ENCODE data around the gene METTL16. TPM values are rescaled to one million over a fixed set of nuclear protein-coding genes. Genes with fewer than 3 reads are reported as not detected.
A peak's percentile ranks its signal among the peaks of the same experiment; 100 is the strongest.

METTL16 gene
- total RNA-seq, 1 donor from 2014 or later, result 44.9 TPM

DNA sequence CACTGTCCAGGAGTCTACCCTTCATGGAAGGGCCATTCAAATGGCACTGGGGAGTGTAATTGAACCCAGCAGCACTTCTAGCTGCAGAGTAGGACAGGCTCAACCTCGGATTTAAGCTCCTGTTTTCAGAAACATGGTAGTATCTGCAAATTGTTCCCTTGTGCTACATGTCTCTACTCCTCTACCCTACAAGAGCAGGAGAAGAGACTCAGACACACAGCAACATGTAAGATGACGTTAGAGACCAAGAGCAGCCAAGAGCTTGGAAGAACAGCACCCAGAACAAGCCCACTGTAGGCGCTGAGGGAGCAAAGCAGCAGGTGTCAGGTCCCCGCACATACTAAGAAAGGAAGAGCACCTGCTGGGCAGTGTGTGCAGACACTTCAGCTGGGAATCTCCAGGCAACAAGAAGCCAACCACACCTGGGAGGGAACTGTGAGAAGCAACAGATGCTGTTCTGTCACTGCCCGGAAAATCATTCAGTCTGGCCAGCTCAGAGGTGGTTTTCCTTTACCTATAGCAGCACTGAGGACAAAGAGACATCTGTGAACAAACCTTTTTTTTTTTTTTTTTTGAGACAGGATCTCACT is 75.3 kb downstream of the METTL16 start:
- no peaks in the 10 kb centered on the region for H3K9me3 Mint-ChIP-seq
- peaks cover 18% of the 10 kb centered on the region for H3K36me3 Mint-ChIP-seq (ENCODE audit: low read depth)
- peaks cover 51% of the 10 kb centered on the region for H3K4me1 Mint-ChIP-seq
- no peaks in the 10 kb centered on the region for H3K27me3 Mint-ChIP-seq (ENCODE audit: low read depth)
- TF ChIP-seq, protein P1, sequence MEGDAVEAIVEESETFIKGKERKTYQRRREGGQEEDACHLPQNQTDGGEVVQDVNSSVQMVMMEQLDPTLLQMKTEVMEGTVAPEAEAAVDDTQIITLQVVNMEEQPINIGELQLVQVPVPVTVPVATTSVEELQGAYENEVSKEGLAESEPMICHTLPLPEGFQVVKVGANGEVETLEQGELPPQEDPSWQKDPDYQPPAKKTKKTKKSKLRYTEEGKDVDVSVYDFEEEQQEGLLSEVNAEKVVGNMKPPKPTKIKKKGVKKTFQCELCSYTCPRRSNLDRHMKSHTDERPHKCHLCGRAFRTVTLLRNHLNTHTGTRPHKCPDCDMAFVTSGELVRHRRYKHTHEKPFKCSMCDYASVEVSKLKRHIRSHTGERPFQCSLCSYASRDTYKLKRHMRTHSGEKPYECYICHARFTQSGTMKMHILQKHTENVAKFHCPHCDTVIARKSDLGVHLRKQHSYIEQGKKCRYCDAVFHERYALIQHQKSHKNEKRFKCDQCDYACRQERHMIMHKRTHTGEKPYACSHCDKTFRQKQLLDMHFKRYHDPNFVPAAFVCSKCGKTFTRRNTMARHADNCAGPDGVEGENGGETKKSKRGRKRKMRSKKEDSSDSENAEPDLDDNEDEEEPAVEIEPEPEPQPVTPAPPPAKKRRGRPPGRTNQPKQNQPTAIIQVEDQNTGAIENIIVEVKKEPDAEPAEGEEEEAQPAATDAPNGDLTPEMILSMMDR (conservative IDR thresholded peaks at IDR 0.05), result no peak
- H3K27ac Mint-ChIP-seq (ENCODE audit: unreplicated experiment), result peak overlapping the region; percentile 98
- H3K4me3 Mint-ChIP-seq, result peak overlapping the region; percentile 79
- no peak for DNase-seq (ENCODE audit: low read depth, low spot score)

DNA sequence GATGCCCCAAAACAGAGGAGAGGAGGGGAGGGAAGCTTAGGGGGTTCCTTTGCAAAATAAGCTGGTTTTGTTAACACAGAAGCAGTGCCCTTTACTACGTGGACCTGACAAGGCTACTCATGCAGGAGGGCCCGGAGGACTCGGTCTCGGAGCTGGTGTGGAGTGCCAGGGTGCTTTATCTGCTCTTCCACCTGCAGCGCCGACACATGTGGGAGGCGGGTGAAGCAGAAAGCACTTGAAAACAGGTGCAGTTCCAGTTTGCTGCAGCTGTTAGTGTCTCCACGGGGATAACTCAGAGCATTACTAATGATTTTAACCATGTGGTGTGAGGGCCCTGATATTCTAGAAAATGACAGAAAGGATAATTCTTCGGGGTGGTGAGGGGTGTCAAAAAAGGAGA is 75.8 kb downstream of the METTL16 start:
- peak overlapping the region; percentile 98 for H3K27ac Mint-ChIP-seq (ENCODE audit: unreplicated experiment)

DNA sequence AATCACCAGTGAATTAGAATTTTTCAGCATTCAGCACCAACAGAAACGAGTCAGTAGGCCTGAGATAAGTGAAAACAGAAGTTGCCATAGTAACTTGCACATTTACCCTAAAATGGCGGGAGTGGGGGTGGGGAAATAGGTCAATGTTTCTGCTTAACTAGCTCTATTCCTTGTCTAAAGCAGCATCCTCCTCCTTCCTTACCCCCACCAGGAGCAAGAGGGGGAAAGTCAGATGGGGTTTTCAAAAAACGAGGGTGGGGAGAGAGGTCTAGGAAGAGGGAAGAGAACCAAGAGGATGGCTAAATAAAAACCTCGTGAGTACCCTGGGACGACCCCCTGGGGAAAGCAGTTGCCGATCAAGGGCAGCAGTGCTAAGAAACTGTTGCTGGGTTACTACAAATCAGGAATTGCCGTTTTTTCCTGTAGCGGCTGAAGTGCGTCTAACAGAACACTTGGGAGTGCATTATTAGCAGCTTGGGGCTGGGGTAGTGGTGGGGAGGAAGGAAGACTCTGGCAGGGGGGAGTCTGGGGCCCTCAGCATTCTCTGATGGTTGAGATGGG is 76.4 kb downstream of the METTL16 start:
- Mint-ChIP-seq H3K4me1 (peaks cover 46% of the 10 kb centered on the region), H3K36me3 (ENCODE audit: low read depth) (peaks cover 13% of the 10 kb centered on the region), H3K27me3 (ENCODE audit: low read depth) (no peaks in the 10 kb centered on the region), H3K4me3 (peak overlapping the region; percentile 79), H3K9me3 (no peaks in the 10 kb centered on the region), H3K27ac (ENCODE audit: unreplicated experiment) (peak overlapping the region; percentile 98)
- TF ChIP-seq, protein P1 (conservative IDR thresholded peaks at IDR 0.05), result no peak
- peak; percentile 51 for DNase-seq (ENCODE audit: low read depth, low spot score)

More for the DNA sequence above, 75.8 kb downstream of the METTL16 start:
- TF ChIP-seq, protein P1 (conservative IDR thresholded peaks at IDR 0.05), result no peak
- Mint-ChIP-seq H3K4me1 (peaks cover 46% of the 10 kb centered on the region), H3K27me3 (ENCODE audit: low read depth) (no peaks in the 10 kb centered on the region), H3K36me3 (ENCODE audit: low read depth) (peaks cover 13% of the 10 kb centered on the region), H3K4me3 (peak overlapping the region; percentile 79), H3K9me3 (no peaks in the 10 kb centered on the region)
- no peak for DNase-seq (ENCODE audit: low read depth, low spot score)

DNA sequence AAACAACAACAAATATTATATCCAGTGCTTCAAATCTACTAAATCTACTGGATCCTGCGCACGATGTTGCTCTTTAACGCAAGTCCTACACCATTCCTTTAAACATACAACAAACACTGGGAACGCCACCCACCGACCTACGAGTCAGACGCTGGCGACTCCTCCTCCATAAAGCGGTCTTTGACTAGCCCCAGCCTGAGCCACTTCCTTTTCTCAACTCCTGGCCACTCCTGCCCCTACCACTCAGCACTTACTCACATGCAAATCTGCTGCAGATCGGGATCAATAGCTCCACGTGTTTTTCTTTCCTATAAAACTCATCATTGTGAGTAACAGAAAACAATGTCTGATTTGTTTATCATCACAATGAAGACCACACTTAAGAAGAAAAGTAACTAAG is 78.0 kb downstream of the METTL16 start:
- H3K27me3 Mint-ChIP-seq (ENCODE audit: low read depth), result no peaks in the 10 kb centered on the region
- peaks cover 13% of the 10 kb centered on the region for H3K36me3 Mint-ChIP-seq (ENCODE audit: low read depth)
- H3K4me3 Mint-ChIP-seq, result peak overlapping the region; percentile 29
- peaks cover 46% of the 10 kb centered on the region for H3K4me1 Mint-ChIP-seq
- TF ChIP-seq, protein P1 (conservative IDR thresholded peaks at IDR 0.05), result no peak
- H3K9me3 Mint-ChIP-seq, result no peaks in the 10 kb centered on the region
- peak overlapping the region; percentile 59 for H3K27ac Mint-ChIP-seq (ENCODE audit: unreplicated experiment)
- no peak for DNase-seq (ENCODE audit: low read depth, low spot score)

DNA sequence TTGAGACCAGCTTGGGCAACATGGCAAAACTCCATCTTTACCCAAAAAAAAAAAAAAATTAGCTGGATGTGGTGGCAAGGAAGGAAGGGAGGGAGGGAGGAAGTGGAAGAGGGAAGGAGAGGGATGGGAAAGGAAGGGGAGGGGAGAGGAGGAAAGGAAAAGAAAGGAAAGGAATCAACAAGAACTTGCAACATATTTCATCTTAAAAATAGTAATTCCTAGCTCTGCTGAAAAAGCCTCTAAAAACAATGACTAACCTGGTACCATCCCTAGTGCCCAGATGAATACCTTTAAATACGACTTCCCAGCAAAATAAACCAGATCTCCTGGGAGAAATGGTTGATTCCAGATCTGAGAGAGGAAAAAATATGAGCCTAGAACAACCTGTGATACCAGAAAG is 83.8 kb downstream of the METTL16 start:
- TF ChIP-seq, protein P1 (conservative IDR thresholded peaks at IDR 0.05), result no peak
- peak overlapping the region; percentile 72 for H3K27ac Mint-ChIP-seq (ENCODE audit: unreplicated experiment)
- no peak overlapping the region for H3K4me3 Mint-ChIP-seq
- peaks cover 14% of the 10 kb centered on the region for H3K4me1 Mint-ChIP-seq
- H3K27me3 Mint-ChIP-seq (ENCODE audit: low read depth), result no peaks in the 10 kb centered on the region
- peaks cover under 1% of the 10 kb centered on the region for H3K36me3 Mint-ChIP-seq (ENCODE audit: low read depth)
- DNase-seq (ENCODE audit: low read depth, low spot score), result no peak
- no peaks in the 10 kb centered on the region for H3K9me3 Mint-ChIP-seq

Measured in neural crest cell (in vitro differentiated cells).